WTC11 (cell line): ENCODE data around the gene ROPN1L.

Experiments used
- CREB1 ChIP-seq: sonication (generic); formaldehyde crosslinking; IDR thresholded peaks from 2 replicates; pipeline ENCODE4 v1.8.0; 2023; ENCODE audit warnings: mild to moderate bottlenecking, missing genetic modification reagents
- CTCF ChIP-seq: fragments of 200-600 bp; IDR thresholded peaks from 2 replicates; pipeline ENCODE4 v1.8.0; 2022; ENCODE audit warnings: antibody characterized with exemption
- ELF4 ChIP-seq: sonication (generic); formaldehyde crosslinking; IDR thresholded peaks from 2 replicates; pipeline ENCODE4 v1.8.1; 2022; ENCODE audit warnings: low read depth, mild to moderate bottlenecking, moderate library complexity, missing genetic modification reagents
- ETV6 ChIP-seq: sonication (generic); formaldehyde crosslinking; IDR thresholded peaks from 2 replicates; pipeline ENCODE4 v1.8.1; 2022; ENCODE audit warnings: mild to moderate bottlenecking, missing genetic modification reagents
- GABPB1 ChIP-seq: sonication (generic); formaldehyde crosslinking; IDR thresholded peaks from 2 replicates; pipeline ENCODE4 v1.8.1; 2023; ENCODE audit warnings: mild to moderate bottlenecking, missing genetic modification reagents
- RELA ChIP-seq: sonication (generic); formaldehyde crosslinking; IDR thresholded peaks from 2 replicates; pipeline ENCODE4 v1.8.1; 2022; ENCODE audit warnings: missing genetic modification reagents, mild to moderate bottlenecking, borderline replicate concordance
- ZNF317 ChIP-seq: sonication (generic); formaldehyde crosslinking; IDR thresholded peaks from 2 replicates; pipeline ENCODE4 v1.8.1; 2023; ENCODE audit warnings: low read depth, mild to moderate bottlenecking, moderate library complexity, missing genetic modification reagents, borderline replicate concordance
- ZNF671 ChIP-seq: fragments of 250-450 bp; sonication (Bioruptor Pico); IDR thresholded peaks from 2 replicates; pipeline ENCODE4 v1.8.0; 2021; ENCODE audit warnings: mild to moderate bottlenecking

- TF ChIP-seq GABPB1 (CRISPR knock-in tag) (no peak), ETV6 (CRISPR knock-in tag) (no peak), RELA (CRISPR knock-in tag) (no peak), ZNF671 (CRISPR knock-in tag) (no peak), CTCF (no peak), CREB1 (CRISPR knock-in tag) (no peak), ELF4 (no peak), ZNF317 (CRISPR knock-in tag) (no peak)
Measured at GRCh38 chr5:10493884-10494283, 52.2 kb downstream of the ROPN1L start.
